Stromal cell of bone marrow (primary cell): Measurements from ENCODE around the gene CCDC178.
"Not testable (repeated sequence)": the region's sequence is repeated elsewhere in the genome, so short reads cannot be mapped to it uniquely, and the experiment has no call there.

Experiments used
- DNase-seq: peaks from one replicate; pipeline ENCODE4 v3.0.0-alpha.2; 2012; ENCODE audit warnings: low read depth

Gene CCDC178

DNA sequence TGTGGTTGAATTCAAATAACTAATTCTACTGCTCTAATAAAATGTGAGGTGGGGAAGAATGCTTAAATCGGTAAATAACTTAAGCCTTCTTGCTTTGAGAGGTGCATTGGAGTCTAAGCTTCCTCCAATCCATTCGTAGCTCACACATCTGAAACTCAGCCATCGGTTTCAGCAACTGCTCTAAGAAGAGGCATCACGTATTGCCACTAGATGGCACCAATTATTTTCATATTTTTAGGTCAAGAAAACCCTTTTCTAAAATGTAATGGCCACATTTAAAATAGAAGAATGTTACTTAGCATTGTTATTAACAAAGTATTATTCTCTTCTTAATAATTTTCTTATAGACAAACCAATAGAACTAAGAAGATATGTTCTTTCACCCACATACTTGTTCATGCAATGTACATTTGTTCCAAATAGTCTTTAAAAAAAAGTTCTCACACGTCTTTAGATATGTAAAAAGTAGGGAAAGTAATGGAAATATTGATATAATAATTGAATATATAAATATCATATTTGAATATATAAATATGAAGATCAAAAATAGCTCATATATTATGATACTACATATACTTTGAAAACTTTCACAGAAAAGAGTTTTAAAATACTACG, 229.8 kb downstream of the CCDC178 start:
- no peak for DNase-seq

GRCh38 chr18:33205777-33206176, 234.7 kb downstream of the CCDC178 start:
- no peak for DNase-seq

GRCh38 chr18:33201509-33201926, 239.0 kb downstream of the CCDC178 start:
- DNase-seq = peak; percentile 14

GRCh38 chr18:33195795-33196194, 244.7 kb downstream of the CCDC178 start:
- DNase-seq = no peak

GRCh38 chr18:33194793-33195192, 245.7 kb downstream of the CCDC178 start:
- DNase-seq = no peak

DNA sequence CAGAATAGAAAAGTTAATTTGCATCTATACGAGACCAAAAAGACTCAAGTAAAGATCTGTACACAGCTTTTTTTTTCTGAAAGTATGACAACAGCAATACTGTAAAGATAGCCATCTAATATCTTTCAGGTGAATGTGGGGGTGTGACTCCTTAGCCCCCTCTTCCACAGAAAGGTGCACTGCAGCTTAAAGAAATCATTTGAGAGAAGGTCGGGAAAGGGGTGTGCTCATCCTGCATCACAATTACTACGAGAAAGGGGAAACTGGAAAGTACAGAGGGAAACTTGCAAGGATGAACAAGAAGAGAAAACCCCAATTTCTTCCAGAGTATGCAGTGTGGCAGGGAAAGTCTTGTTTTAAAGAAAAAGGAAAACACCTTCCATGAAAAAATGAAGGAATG, 255.6 kb downstream of the CCDC178 start:
- DNase-seq = no peak

DNA sequence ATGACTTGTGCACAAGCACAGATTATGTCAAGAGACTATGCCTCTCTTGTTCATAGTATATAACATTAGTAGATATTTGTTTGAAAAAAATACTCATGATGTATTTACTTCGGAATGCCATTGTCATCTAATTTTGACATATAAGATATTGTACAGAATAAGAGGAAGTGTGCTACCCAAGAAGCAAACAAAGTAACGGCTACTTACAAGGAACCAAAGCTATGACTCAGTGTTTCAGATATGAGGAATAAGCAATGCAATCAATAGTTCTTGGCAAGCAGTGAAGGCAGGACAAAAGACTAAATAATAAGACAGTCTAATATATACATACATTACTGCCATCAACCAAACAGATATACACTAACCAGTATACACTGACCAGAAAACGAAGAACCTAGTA, 256.3 kb downstream of the CCDC178 start:
- no peak for DNase-seq

GRCh38 chr18:33183136-33183535, 257.4 kb downstream of the CCDC178 start:
- DNase-seq = no peak

DNA sequence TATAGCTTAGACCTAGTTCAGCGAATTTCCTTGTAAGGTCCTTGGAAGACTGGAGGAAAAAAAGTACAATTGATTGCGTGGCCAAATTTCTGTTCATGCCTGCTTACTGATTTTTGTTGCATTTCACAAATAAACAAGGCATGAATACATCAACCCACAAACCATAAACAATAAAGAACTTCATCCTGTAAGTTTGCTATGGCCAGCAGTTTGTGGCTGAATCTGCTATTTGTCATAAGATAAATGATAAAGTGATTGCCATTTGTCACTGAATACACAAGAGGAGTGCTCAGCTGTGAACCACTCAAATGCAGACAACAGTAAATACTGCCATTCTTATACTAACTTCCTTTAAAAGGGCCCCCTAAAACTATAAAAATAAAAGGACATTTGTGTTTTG, 259.5 kb downstream of the CCDC178 start:
- DNase-seq = no peak

- DNase-seq = no peak
Observed at GRCh38 chr18:33169218-33169617, 271.3 kb downstream of the CCDC178 start.

DNA sequence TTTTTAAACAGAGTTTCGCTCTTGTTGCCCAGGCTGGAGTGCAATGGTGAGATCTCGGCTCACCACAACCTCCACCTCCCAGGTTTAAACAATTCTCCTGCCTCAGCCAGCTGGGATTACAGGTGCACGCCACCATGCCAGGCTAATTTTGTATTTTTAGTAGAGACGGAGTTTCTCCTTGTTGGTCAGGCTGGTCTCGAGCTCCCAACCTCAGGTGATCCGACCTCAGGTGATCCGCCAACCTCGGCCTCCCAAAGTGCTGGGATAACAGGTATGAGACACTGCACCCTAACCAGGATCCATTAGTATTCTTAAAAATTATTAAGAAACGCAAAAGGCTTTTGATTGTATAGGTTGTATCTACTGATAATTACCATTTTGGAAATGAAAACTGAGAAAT, 276.4 kb downstream of the CCDC178 start:
- DNase-seq = not testable (repeated sequence)

GRCh38 chr18:33161131-33161530, 279.4 kb downstream of the CCDC178 start:
- DNase-seq = no peak

GRCh38 chr18:33159151-33159550, 281.4 kb downstream of the CCDC178 start:
- no peak for DNase-seq

- DNase-seq = no peak
Observed at GRCh38 chr18:33157893-33158292, 282.6 kb downstream of the CCDC178 start.

GRCh38 chr18:33156906-33157470, 283.5 kb downstream of the CCDC178 start:
- DNase-seq = no peak

- DNase-seq = no peak
Observed at GRCh38 chr18:33154049-33154448, 286.5 kb downstream of the CCDC178 start.

- DNase-seq = no peak
Observed at GRCh38 chr18:33152376-33152775, 288.1 kb downstream of the CCDC178 start.

GRCh38 chr18:33147811-33148210, 292.7 kb downstream of the CCDC178 start:
- not testable (repeated sequence) for DNase-seq

- DNase-seq = peak; percentile 6
Observed at GRCh38 chr18:33146014-33146413, 294.5 kb downstream of the CCDC178 start.

DNA sequence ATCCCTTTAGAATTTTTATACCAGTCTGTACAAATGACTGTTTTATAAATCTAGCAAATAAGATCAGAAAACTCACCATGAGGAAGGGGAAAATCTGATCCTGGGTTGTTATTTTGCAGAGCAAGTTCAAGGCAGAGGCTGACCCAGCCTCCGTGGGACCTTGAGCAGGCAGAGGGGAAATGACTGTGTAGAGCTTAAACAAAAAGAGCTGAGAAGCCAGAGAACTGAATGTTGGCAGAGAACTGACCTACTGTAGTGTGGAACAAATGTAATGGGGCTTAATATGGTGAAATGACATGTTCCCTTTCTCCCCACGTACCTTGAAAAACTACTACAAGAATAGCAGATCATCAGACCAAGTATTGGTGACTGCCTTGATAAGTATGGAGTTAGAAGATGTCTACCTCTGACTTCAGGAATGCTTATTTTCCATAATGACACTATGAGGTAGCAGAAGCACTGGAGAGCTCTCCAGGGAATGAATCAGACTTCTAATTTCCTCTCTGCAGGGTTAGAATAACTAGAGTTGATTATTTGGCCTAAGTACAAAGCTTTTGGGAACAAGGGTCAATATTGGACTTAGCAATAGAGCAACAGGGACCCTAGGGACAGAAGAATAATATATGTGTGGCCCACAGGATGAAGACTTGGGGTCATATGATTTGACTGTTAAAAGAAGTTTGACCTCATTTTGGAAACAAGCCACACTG, 304.4 kb downstream of the CCDC178 start:
- no peak for DNase-seq

- no peak for DNase-seq
Observed at GRCh38 chr18:33132657-33133056, 307.9 kb downstream of the CCDC178 start.

- DNase-seq = no peak
Observed at GRCh38 chr18:33128581-33128980, 311.9 kb downstream of the CCDC178 start.

DNA sequence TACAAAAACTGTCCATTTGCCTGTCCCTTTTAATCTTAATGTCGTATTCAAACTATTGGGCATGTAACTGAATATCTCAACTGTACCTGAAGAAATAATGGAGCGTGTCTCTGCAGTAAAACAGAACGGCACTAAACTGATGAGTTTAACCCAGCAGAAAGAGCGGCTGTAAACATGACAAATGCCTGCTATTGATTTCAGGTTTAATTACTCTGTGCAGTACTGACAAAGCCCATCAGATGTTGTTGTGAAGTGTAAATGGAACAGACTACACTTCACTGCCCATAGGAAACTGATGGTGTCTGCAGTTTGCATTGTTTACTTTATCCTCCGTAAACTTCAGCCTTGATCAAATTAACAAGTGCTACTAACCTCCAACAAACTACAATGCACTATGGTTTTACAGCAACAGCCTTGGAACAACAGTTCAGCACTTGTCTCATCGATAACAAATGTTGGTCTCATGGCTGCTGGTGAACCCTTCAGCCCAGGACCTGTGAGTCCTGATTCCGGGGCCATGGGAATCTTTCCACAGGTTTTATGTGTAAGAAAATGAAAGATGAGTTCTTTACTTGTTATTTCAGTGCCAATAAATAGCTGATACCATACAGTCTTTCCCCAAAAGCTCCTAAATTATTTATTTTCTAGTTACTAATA, 316.5 kb downstream of the CCDC178 start:
- no peak for DNase-seq
